CD8-positive, alpha-beta memory T cell (primary cell): Measurements from ENCODE around the gene OR8D2. TPM values are rescaled to one million over a fixed set of nuclear protein-coding genes. Genes with fewer than 3 reads are reported as not detected.
"Not testable (repeated sequence)": the region's sequence is repeated elsewhere in the genome, so short reads cannot be mapped to it uniquely, and the experiment has no call there.

Experiments
- CTCF ChIA-PET: fragments of 350-600 bp; sonication (Branson Sonifier 250); formaldehyde crosslinking; loops from one replicate; lab custom pipeline; 2021; ENCODE audit warnings: antibody characterized with exemption; lab: Charles Lee
- POLR2A ChIA-PET: fragments of 350-600 bp; sonication (Branson Sonifier 250); formaldehyde crosslinking; loops from one replicate; lab custom pipeline; 2021; ENCODE audit warnings: antibody characterized with exemption; lab: Charles Lee
- DNase-seq, 5 donors: peaks; one replicate each; pipeline versions ENCODE4 v3.0.0 to v3.0.0-alpha.2; 2020 to 2022; ENCODE audit warnings: mixed read lengths in 1 of 5
- H3K27ac ChIP-seq: one replicate; pipeline ENCODE4 v1.7.0; 2013; ENCODE audit warnings: low read depth, mild to moderate bottlenecking, low read length, moderate library complexity
- H3K27me3 ChIP-seq: 2 replicates; pipeline ENCODE4 v1.7.0; 2013; ENCODE audit warnings: low read length, mild to moderate bottlenecking; ENCODE audit not compliant: insufficient read depth, poor library complexity, severe bottlenecking
- H3K36me3 ChIP-seq: 2 replicates; pipeline ENCODE4 v1.7.0; 2013; ENCODE audit warnings: mild to moderate bottlenecking, low read length, moderate library complexity; ENCODE audit not compliant: insufficient read depth
- H3K4me1 ChIP-seq: 2 replicates; pipeline ENCODE4 v1.7.0; 2013; ENCODE audit warnings: mild to moderate bottlenecking, low read length, moderate library complexity; ENCODE audit not compliant: insufficient read depth
- H3K4me3 ChIP-seq: 2 replicates; pipeline ENCODE4 v1.7.0; 2013; ENCODE audit warnings: mild to moderate bottlenecking, low read length
- H3K9me3 ChIP-seq: 2 replicates; pipeline ENCODE4 v1.7.0; 2013; ENCODE audit warnings: mild to moderate bottlenecking, low read length
- H3K27ac Mint-ChIP-seq, 8 donors: one replicate each; pipeline ENCODE4 v1.8.0; 2020 to 2021; ENCODE audit warnings: mixed read lengths in 8 of 8, mild to moderate bottlenecking in 6 of 8, inconsistent platforms in 3 of 8, moderate library complexity in 3 of 8
- H3K27me3 Mint-ChIP-seq, 2 donors: one replicate each; pipeline ENCODE4 v1.8.0; 2020 to 2021; ENCODE audit warnings: mixed read lengths in 2 of 2, mild to moderate bottlenecking in 1 of 2, moderate library complexity in 1 of 2
- H3K36me3 Mint-ChIP-seq, 3 donors: one replicate each; pipeline ENCODE4 v1.8.0; 2020 to 2021; ENCODE audit warnings: mixed read lengths in 3 of 3, inconsistent platforms in 1 of 3, mild to moderate bottlenecking in 1 of 3
- H3K4me1 Mint-ChIP-seq, 3 donors: one replicate each; pipeline ENCODE4 v1.8.0; 2020 to 2021; ENCODE audit warnings: mixed read lengths in 3 of 3, inconsistent platforms in 1 of 3, mild to moderate bottlenecking in 1 of 3
- H3K4me3 Mint-ChIP-seq, 7 donors: one replicate each; pipeline ENCODE4 v1.8.0; 2020 to 2021; ENCODE audit warnings: mixed read lengths in 7 of 7, mild to moderate bottlenecking in 6 of 7, moderate library complexity in 4 of 7, inconsistent platforms in 2 of 7
- H3K9me3 Mint-ChIP-seq, 5 donors: one replicate each; pipeline ENCODE4 v1.8.0; 2020 to 2022; ENCODE audit warnings: mixed read lengths in 5 of 5, mild to moderate bottlenecking in 3 of 5, moderate library complexity in 2 of 5, inconsistent platforms in 1 of 5
- polyA plus RNA-seq: library from polyadenylated mRNA; unstranded; fragments of 300-500 nt; fragmentation: Illumina TruSeq; gene quantifications from one replicate; pipeline ENCODE4 v1.2.3, GENCODE V29; 2021
- total RNA-seq, 2 experiments: library from RNA; stranded (reverse); gene quantifications; one replicate each; pipeline ENCODE4 v1.2.3, GENCODE V29; 2021

OR8D2 gene
- total and polyA plus RNA-seq, 3 experiments from 2014 or later: not detected

DNA sequence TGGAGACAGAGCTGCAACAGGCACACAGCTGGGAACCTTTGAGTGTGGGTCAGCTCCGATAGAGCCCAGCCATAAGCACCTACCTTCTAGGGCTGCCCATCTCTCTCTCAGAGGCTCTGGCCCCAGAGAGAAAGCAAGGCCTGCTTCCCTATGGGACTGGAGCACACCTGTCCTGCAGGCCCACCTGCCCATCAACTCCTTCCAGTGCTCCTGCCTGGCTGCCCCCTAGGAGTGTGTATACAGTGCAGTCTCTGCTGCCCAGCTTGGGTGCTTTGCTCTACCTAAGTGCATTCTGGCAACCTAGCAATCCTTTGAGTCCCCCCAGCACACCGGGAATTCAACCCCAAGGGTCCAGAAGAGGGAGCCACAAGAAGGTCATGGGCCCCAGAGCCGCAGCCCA is 42.8 kb downstream of the OR8D2 start:
- Mint-ChIP-seq H3K27me3 (no peaks in the 10 kb centered on the region), H3K36me3 (no peaks in the 10 kb centered on the region), H3K4me1 (no peaks in the 10 kb centered on the region), H3K4me3 (no peak overlapping the region), H3K9me3 (peaks cover 0 to 15% (median 7%) of the 10 kb centered on the region in 5 donors), H3K27ac (no peak overlapping the region)
- no peaks in the 10 kb centered on the region for H3K27me3 ChIP-seq
- POLR2A ChIA-PET: no interaction called here
- H3K4me1 ChIP-seq: no peaks in the 10 kb centered on the region
- no peaks in the 10 kb centered on the region for H3K36me3 ChIP-seq
- H3K4me3 ChIP-seq: no peak overlapping the region
- H3K27ac ChIP-seq: no peak overlapping the region
- DNase-seq: no peak
- no peaks in the 10 kb centered on the region for H3K9me3 ChIP-seq
- CTCF ChIA-PET: no interaction called here

DNA sequence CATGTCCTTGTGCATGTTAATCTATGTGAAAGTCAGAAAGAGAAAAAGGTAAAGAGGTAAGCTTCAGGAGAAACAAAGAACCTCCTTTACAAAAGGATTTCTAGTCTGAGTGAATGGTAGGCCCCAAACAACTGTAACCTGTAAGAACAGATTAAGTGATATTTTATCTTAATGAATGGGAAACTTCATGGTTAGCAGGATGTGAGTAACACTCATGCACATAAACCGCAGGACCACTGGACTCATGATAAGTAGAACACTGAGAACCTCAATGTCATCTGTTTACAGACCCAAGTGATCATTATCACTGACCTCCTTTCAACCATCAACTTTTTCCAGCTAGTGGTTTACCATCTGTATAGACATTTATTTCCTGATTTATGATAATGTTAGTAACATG is 43.9 kb downstream of the OR8D2 start:
- no peak overlapping the region for H3K27ac Mint-ChIP-seq
- H3K9me3 Mint-ChIP-seq: peaks cover 0 to 15% (median 6%) of the 10 kb centered on the region in 5 donors
- H3K36me3 ChIP-seq: no peaks in the 10 kb centered on the region
- no peaks in the 10 kb centered on the region for H3K36me3 Mint-ChIP-seq
- H3K4me1 Mint-ChIP-seq: no peaks in the 10 kb centered on the region
- H3K4me3 ChIP-seq: no peak overlapping the region
- POLR2A ChIA-PET: no interaction called here
- no peaks in the 10 kb centered on the region for H3K27me3 Mint-ChIP-seq
- CTCF ChIA-PET: no interaction called here
- H3K4me3 Mint-ChIP-seq: no peak overlapping the region
- no peak for DNase-seq
- no peaks in the 10 kb centered on the region for H3K4me1 ChIP-seq
- H3K27me3 ChIP-seq: no peaks in the 10 kb centered on the region
- no peaks in the 10 kb centered on the region for H3K9me3 ChIP-seq
- H3K27ac ChIP-seq: no peak overlapping the region

DNA sequence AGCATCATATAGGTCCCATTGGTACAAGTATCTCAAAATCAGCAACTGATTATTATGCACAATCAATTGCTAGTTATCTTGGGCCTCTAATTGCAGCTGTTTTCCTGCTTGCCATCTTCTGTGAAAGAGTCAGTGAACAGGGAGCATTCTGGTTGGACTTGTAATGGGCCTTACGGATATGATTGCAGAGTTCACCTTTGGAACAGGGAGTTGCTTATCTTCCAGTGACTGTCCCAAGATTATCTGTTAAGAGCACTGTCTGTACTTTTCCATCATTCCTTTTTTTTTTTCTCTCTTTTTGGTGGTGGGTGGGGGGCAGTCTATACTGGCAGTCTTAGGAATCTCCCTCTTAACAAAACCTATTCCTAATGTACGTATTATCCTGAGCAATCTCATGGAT is 46.0 kb downstream of the OR8D2 start:
- H3K4me3 ChIP-seq: no peak overlapping the region
- H3K4me1 ChIP-seq: no peaks in the 10 kb centered on the region
- Mint-ChIP-seq H3K27ac (no peak overlapping the region), H3K9me3 (peaks cover 0 to 7% (median 0%) of the 10 kb centered on the region in 5 donors), H3K36me3 (no peaks in the 10 kb centered on the region), H3K27me3 (no peaks in the 10 kb centered on the region), H3K4me1 (no peaks in the 10 kb centered on the region), H3K4me3 (no peak overlapping the region)
- no peaks in the 10 kb centered on the region for H3K36me3 ChIP-seq
- no peak for DNase-seq
- CTCF ChIA-PET: no interaction called here
- no peaks in the 10 kb centered on the region for H3K9me3 ChIP-seq
- H3K27ac ChIP-seq: no peak overlapping the region
- POLR2A ChIA-PET: no interaction called here
- H3K27me3 ChIP-seq: no peaks in the 10 kb centered on the region

DNA sequence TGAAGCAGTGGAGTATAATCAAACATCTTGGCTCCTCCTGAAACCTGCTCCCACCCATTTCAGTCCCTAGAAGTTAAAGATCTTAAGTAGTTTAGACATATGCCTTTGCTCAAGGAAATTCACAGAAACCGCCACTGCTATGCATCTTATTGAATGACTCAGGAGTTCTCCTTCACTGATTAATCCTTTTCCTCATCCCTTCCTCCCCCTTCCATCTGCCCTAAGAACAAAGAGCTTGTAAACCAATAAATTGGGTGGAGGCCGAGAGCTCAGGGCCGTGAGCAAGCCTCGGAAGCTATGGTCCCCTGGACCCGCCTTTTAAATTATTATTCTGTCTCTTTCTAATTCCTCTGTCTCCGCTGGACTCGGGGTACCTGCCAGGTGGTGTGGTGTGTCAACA is 49.1 kb downstream of the OR8D2 start:
- H3K4me1 Mint-ChIP-seq, H3K27me3 Mint-ChIP-seq, H3K27ac ChIP-seq, H3K4me3 Mint-ChIP-seq, H3K9me3 Mint-ChIP-seq, CTCF ChIA-PET, H3K9me3 ChIP-seq, H3K36me3 Mint-ChIP-seq, DNase-seq, POLR2A ChIA-PET, H3K36me3 ChIP-seq, H3K4me3 ChIP-seq, H3K27me3 ChIP-seq, H3K27ac Mint-ChIP-seq, H3K4me1 ChIP-seq: not testable (repeated sequence)

Other genes starting within 250 kb of the OR8D2 start
- gene VWA5A, start 204.7 kb downstream of the OR8D2 start, total RNA-seq: 1 to 10 TPM; 2.9 to 3.3 TPM
- 5.3 TPM for gene VWA5A, start 204.7 kb downstream of the OR8D2 start, polyA plus RNA-seq
- gene OR10D3, start 136.9 kb downstream of the OR8D2 start, total RNA-seq: not detected
- gene OR10D3, start 136.9 kb downstream of the OR8D2 start, polyA plus RNA-seq: not detected
- gene OR8G1, start 79.1 kb downstream of the OR8D2 start, total RNA-seq: not detected
- gene OR8G1, start 79.1 kb downstream of the OR8D2 start, polyA plus RNA-seq: not detected
- gene OR8G5, start 63.8 kb downstream of the OR8D2 start, total RNA-seq: not detected
- gene OR8G5, start 63.8 kb downstream of the OR8D2 start, polyA plus RNA-seq: not detected
- gene OR8D1, start 6.2 kb downstream of the OR8D2 start, total RNA-seq: not detected
- not detected for gene OR8D1, start 6.2 kb downstream of the OR8D2 start, polyA plus RNA-seq
- gene OR8B2, start 64.3 kb upstream of the OR8D2 start, total RNA-seq: not detected
- not detected for gene OR8B2, start 64.3 kb upstream of the OR8D2 start, polyA plus RNA-seq
- not detected for gene OR8B3, start 78.8 kb upstream of the OR8D2 start, total RNA-seq
- not detected for gene OR8B3, start 78.8 kb upstream of the OR8D2 start, polyA plus RNA-seq
- gene OR8B4, start 104.7 kb upstream of the OR8D2 start, total RNA-seq: not detected
- not detected for gene OR8B4, start 104.7 kb upstream of the OR8D2 start, polyA plus RNA-seq
- not detected for gene OR8B8, start 125.5 kb upstream of the OR8D2 start, total RNA-seq
- not detected for gene OR8B8, start 125.5 kb upstream of the OR8D2 start, polyA plus RNA-seq
- gene OR8B12, start 223.5 kb upstream of the OR8D2 start, total RNA-seq: not detected
- not detected for gene OR8B12, start 223.5 kb upstream of the OR8D2 start, polyA plus RNA-seq
- gene OR8A1, start 249.8 kb upstream of the OR8D2 start, total RNA-seq: not detected
- gene OR8A1, start 249.8 kb upstream of the OR8D2 start, polyA plus RNA-seq: not detected